Skeletal muscle satellite cell (primary cell): ENCODE measurements around the gene RNASE12.

Source experiments
- H3K27me3 ChIP-seq: 2 replicates; pipeline ENCODE4 v1.7.0; 2013; ENCODE audit warnings: low read length; ENCODE audit not compliant: control insufficient read depth, insufficient read depth
- H3K36me3 ChIP-seq: 2 replicates; pipeline ENCODE4 v1.7.0; 2013; ENCODE audit warnings: mild to moderate bottlenecking, control low read depth, low read length; ENCODE audit not compliant: insufficient read depth
- H3K4me1 ChIP-seq: 2 replicates; pipeline ENCODE4 v1.7.0; 2013; ENCODE audit warnings: low read length; ENCODE audit not compliant: control insufficient read depth, insufficient read depth
- H3K4me2 ChIP-seq: 2 replicates; pipeline ENCODE4 v1.7.0; 2013; ENCODE audit warnings: mild to moderate bottlenecking, low read length
- H3K4me3 ChIP-seq: 2 replicates; pipeline ENCODE4 v1.7.0; 2013; ENCODE audit warnings: low read length
- H3K9ac ChIP-seq: 2 replicates; pipeline ENCODE4 v1.7.0; 2013; ENCODE audit warnings: mild to moderate bottlenecking, low read depth, low read length, moderate library complexity
- H3K9me3 ChIP-seq: replicated peaks from 2 replicates; pipeline ENCODE4 v1.7.0; 2013; ENCODE audit warnings: mild to moderate bottlenecking, control low read depth, low read length

The RNASE12 gene

GRCh38 chr14:20550926-20551325 is 40.2 kb downstream of the RNASE12 start:
- Histone ChIP-seq H3K9ac (no peak overlapping the region), H3K9me3 (no peaks in the 10 kb centered on the region), H3K36me3 (no peaks in the 10 kb centered on the region), H3K4me1 (no peaks in the 10 kb centered on the region), H3K4me2 (no peak overlapping the region), H3K27me3 (peaks cover 14% of the 10 kb centered on the region), H3K4me3 (no peak overlapping the region)

- no peaks in the 10 kb centered on the region for H3K4me1 ChIP-seq
- H3K27me3 ChIP-seq = peaks cover 17% of the 10 kb centered on the region
- no peak overlapping the region for H3K4me2 ChIP-seq
- no peaks in the 10 kb centered on the region for H3K9me3 ChIP-seq
- no peak overlapping the region for H3K9ac ChIP-seq
- no peaks in the 10 kb centered on the region for H3K36me3 ChIP-seq
- no peak overlapping the region for H3K4me3 ChIP-seq
These were observed 42.6 kb downstream of the RNASE12 start for GRCh38 chr14:20548414-20549158.

GRCh38 chr14:20546877-20547276 is 44.3 kb downstream of the RNASE12 start:
- Histone ChIP-seq H3K27me3 (peaks cover 17% of the 10 kb centered on the region), H3K4me3 (no peak overlapping the region), H3K9ac (no peak overlapping the region), H3K9me3 (no peaks in the 10 kb centered on the region), H3K36me3 (no peaks in the 10 kb centered on the region), H3K4me2 (no peak overlapping the region), H3K4me1 (no peaks in the 10 kb centered on the region)
